ENCODE results near the gene MGMT. TPM values are rescaled to one million over a fixed set of nuclear protein-coding genes. Genes with fewer than 3 reads are reported as not detected.

The MGMT gene
- total RNA-seq, 1 donor from 2014 or later: 25.9 TPM

DNA sequence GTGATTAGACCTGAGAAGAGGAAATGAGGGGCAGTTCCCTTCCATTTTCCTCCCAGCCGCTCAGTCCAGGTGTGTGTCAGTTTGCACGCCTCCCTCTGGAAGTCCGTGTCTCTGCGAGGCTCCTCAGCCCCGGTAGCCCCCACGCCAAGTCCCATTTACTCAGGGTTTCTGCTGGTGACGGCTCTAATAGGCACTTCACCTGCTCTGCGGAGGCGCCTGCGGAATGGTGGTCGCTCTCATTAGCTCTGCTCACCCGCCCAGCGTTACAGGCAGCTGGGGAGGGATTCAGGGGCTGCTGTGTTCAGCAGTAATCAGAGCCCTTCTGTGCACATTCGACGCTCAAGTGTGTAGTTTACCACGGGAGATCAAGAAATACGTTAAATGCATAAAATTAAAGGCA lies 179.9 kb downstream of the MGMT start:
- DNase-seq (ENCODE audit: low spot score): no peak

DNA sequence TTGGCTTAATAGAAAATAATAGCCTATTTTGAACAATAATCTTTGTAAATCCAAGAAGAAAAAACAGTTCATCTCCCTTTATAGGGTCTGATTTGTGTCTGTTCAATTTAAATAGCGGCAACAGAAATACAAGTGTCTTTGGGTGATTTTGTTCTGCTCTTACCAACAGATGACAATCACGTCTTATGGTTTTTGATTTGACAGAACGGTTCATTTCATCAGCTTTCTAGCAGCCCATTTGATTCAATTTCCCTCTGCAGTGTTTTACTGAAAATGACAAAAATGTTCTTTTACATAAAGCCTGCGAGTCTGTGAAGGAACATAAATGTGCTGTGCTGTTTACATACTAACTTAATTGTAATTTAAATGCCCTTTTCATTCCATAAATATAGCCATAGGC lies 180.5 kb downstream of the MGMT start:
- TF ChIP-seq, protein P1, sequence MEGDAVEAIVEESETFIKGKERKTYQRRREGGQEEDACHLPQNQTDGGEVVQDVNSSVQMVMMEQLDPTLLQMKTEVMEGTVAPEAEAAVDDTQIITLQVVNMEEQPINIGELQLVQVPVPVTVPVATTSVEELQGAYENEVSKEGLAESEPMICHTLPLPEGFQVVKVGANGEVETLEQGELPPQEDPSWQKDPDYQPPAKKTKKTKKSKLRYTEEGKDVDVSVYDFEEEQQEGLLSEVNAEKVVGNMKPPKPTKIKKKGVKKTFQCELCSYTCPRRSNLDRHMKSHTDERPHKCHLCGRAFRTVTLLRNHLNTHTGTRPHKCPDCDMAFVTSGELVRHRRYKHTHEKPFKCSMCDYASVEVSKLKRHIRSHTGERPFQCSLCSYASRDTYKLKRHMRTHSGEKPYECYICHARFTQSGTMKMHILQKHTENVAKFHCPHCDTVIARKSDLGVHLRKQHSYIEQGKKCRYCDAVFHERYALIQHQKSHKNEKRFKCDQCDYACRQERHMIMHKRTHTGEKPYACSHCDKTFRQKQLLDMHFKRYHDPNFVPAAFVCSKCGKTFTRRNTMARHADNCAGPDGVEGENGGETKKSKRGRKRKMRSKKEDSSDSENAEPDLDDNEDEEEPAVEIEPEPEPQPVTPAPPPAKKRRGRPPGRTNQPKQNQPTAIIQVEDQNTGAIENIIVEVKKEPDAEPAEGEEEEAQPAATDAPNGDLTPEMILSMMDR (IDR thresholded peaks at IDR 0.05; ENCODE audit: unreplicated experiment): no peak
- Mint-ChIP-seq H3K4me1 (ENCODE audit: unreplicated experiment) (no peaks in the 10 kb centered on the region), H3K36me3 (ENCODE audit: low read depth, unreplicated experiment) (no peaks in the 10 kb centered on the region), H3K27me3 (ENCODE audit: unreplicated experiment) (no peaks in the 10 kb centered on the region), H3K27ac (ENCODE audit: unreplicated experiment) (no peak overlapping the region), H3K9me3 (ENCODE audit: unreplicated experiment) (no peaks in the 10 kb centered on the region), H3K4me3 (ENCODE audit: unreplicated experiment) (no peak overlapping the region)
- DNase-seq (ENCODE audit: low spot score): no peak

More for the DNA sequence above, 179.9 kb downstream of the MGMT start:
- Mint-ChIP-seq H3K9me3 (ENCODE audit: unreplicated experiment) (no peaks in the 10 kb centered on the region), H3K4me3 (ENCODE audit: unreplicated experiment) (no peak overlapping the region), H3K36me3 (ENCODE audit: low read depth, unreplicated experiment) (no peaks in the 10 kb centered on the region), H3K4me1 (ENCODE audit: unreplicated experiment) (no peaks in the 10 kb centered on the region), H3K27ac (ENCODE audit: unreplicated experiment) (no peak overlapping the region), H3K27me3 (ENCODE audit: unreplicated experiment) (no peaks in the 10 kb centered on the region)
- TF ChIP-seq, protein P1 (IDR thresholded peaks at IDR 0.05; ENCODE audit: unreplicated experiment): no peak

DNA sequence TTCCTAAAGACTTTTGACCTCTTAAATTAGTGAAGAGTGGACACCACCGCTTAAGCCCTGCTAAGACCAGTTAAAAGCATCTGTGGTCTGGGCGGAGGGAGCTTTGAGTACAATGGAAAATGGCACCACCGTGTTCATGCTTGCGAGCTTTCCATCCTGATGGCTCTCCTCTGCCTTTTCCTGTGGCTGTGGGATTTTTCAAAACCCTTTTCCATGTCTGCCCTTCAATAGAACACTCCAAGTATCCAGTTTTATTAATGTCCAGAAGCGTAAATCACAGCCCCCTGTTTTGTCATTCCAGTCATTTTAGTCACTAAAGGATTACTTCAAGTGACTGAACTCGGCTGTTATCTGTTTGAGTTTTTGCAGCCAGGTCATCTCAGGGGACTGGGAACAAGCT lies 181.8 kb downstream of the MGMT start:
- H3K27ac Mint-ChIP-seq (ENCODE audit: unreplicated experiment): no peak overlapping the region
- H3K4me3 Mint-ChIP-seq (ENCODE audit: unreplicated experiment): no peak overlapping the region
- no peaks in the 10 kb centered on the region for H3K27me3 Mint-ChIP-seq (ENCODE audit: unreplicated experiment)
- no peak for DNase-seq (ENCODE audit: low spot score)
- no peaks in the 10 kb centered on the region for H3K9me3 Mint-ChIP-seq (ENCODE audit: unreplicated experiment)
- H3K36me3 Mint-ChIP-seq (ENCODE audit: low read depth, unreplicated experiment): no peaks in the 10 kb centered on the region
- H3K4me1 Mint-ChIP-seq (ENCODE audit: unreplicated experiment): no peaks in the 10 kb centered on the region
- TF ChIP-seq, protein P1 (IDR thresholded peaks at IDR 0.05; ENCODE audit: unreplicated experiment): no peak

DNA sequence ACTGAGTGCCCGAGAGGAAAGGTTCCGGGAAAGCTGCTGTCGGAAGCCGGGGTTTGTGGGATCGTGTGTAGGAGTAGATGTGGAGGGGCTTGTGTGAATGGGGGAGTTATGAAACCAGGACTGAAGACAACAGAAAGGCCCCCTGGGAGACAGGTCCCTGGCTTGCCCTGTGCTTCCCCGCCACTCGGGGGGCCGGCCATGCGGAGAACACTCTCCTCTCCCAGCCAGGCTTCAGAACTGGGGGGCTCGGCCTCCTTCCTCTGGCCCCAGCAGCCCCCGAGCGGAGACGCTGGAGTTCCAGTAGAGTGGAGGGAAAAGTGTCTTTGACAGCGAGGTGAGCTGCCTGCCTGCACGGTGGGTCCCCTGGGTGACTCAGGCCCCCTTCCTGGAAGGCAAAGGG lies 185.0 kb downstream of the MGMT start:
- Mint-ChIP-seq H3K36me3 (ENCODE audit: low read depth, unreplicated experiment) (no peaks in the 10 kb centered on the region), H3K4me1 (ENCODE audit: unreplicated experiment) (no peaks in the 10 kb centered on the region), H3K27ac (ENCODE audit: unreplicated experiment) (no peak overlapping the region)

DNA sequence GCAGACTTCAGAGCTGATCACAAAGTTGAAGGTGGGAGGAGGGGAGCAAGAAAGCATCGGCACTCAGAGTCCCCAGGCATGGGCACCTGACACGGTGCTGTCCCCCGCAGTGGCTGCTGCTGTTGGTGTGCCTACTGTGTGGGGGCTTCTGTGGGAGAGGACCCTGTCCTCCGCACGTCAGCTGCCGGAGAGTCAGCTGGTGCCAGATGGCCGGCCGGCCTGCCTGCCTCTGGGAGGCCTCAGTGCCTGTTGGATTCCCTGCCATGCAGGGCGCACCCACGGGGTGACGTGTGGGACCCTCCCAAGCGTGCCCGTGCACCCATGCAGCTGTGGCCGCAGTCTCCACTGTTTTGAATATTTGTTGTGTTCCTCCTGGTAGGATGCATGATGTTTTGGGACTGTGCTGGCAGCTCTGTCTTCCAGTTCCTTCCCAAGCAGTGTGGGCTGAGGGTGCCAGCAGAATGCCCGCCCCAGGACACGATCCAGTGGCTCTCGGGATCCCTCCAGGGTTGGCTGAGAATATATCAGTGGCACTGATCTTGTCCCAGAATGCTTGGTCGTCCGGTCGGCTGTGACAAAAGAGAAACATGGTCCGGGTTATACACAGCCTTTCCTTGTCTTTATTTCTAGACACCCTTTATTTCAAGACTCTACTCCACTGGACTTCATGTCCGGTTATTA lies 185.6 kb downstream of the MGMT start:
- H3K9me3 Mint-ChIP-seq (ENCODE audit: unreplicated experiment): no peaks in the 10 kb centered on the region

More for the DNA sequence above, 185.0 kb downstream of the MGMT start:
- DNase-seq (ENCODE audit: low spot score): no peak
- Mint-ChIP-seq H3K9me3 (ENCODE audit: unreplicated experiment) (no peaks in the 10 kb centered on the region), H3K4me3 (ENCODE audit: unreplicated experiment) (no peak overlapping the region), H3K27me3 (ENCODE audit: unreplicated experiment) (peaks cover 4% of the 10 kb centered on the region)
- TF ChIP-seq, protein P1 (IDR thresholded peaks at IDR 0.05; ENCODE audit: unreplicated experiment): no peak

More for the DNA sequence above, 185.6 kb downstream of the MGMT start:
- Mint-ChIP-seq H3K4me3 (ENCODE audit: unreplicated experiment) (no peak overlapping the region), H3K4me1 (ENCODE audit: unreplicated experiment) (no peaks in the 10 kb centered on the region), H3K36me3 (ENCODE audit: low read depth, unreplicated experiment) (no peaks in the 10 kb centered on the region), H3K27me3 (ENCODE audit: unreplicated experiment) (peaks cover 4% of the 10 kb centered on the region), H3K27ac (ENCODE audit: unreplicated experiment) (no peak overlapping the region)
- TF ChIP-seq, protein P1 (IDR thresholded peaks at IDR 0.05; ENCODE audit: unreplicated experiment): no peak
- DNase-seq (ENCODE audit: low spot score): no peak
